GM12874 (cell line): Measurements from ENCODE around the gene SLC35E2B.

Experiments used
- TF ChIP-seq, protein P1 (sequence below): IDR thresholded peaks from 2 replicates; pipeline ENCODE4 v1.5.1; 2011; ENCODE audit warnings: low read depth, mild to moderate bottlenecking, control low read depth, low read length, moderate library complexity; ENCODE audit not compliant: insufficient read depth

Gene SLC35E2B

DNA sequence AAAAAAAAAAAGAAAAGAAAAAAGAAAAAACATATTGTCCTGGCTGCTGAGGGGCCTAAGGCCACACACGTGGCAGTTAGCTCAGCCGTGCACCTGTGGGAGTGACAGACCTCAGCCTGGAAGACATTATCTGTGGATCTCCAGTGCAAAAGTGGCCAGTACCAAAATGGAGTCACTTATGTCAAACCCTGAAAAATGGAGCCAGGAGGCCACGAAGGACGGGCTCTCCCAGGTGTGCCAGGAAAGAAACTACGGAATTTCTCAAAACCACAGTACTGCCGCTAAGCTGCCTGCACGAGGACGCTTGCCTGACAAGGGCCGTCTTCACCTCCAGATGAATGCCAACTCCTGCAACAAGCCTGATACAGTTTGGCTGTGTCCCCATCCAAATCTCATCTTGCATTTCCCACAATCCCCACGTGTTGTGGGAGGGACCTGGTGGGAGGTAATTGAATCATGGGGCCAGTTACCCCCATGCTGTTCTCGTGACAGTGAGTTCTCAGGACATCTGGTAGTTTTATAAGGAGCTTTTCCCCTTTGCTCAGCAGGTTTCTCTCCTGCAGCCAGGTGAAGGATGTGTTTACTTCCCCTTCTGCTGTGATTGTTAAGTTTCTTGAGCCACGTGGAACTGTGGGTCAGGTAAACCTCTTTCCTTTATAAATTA, 82.6 kb downstream of the SLC35E2B start:
- TF ChIP-seq, protein P1, sequence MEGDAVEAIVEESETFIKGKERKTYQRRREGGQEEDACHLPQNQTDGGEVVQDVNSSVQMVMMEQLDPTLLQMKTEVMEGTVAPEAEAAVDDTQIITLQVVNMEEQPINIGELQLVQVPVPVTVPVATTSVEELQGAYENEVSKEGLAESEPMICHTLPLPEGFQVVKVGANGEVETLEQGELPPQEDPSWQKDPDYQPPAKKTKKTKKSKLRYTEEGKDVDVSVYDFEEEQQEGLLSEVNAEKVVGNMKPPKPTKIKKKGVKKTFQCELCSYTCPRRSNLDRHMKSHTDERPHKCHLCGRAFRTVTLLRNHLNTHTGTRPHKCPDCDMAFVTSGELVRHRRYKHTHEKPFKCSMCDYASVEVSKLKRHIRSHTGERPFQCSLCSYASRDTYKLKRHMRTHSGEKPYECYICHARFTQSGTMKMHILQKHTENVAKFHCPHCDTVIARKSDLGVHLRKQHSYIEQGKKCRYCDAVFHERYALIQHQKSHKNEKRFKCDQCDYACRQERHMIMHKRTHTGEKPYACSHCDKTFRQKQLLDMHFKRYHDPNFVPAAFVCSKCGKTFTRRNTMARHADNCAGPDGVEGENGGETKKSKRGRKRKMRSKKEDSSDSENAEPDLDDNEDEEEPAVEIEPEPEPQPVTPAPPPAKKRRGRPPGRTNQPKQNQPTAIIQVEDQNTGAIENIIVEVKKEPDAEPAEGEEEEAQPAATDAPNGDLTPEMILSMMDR = no peak
